Measurements from ENCODE around the gene TBCE. TPM values are rescaled to one million over a fixed set of nuclear protein-coding genes. Genes with fewer than 3 reads are reported as not detected.

Gene TBCE
- total RNA-seq, 1 donor from 2014 or later, result 41.3 TPM

DNA sequence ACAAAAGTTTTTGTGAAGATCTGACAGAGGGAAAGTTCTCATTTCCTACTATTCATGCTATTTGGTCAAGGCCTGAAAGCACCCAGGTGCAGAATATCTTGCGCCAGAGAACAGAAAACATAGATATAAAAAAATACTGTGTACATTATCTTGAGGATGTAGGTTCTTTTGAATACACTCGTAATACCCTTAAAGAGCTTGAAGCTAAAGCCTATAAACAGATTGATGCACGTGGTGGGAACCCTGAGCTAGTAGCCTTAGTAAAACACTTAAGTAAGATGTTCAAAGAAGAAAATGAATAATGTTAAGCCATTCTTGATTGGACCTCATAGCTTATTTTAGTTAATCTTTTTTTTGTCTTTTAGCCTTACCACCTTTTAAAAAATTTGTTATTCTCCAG is 24.8 kb upstream of the TBCE start:
- Histone ChIP-seq H3F3A (ENCODE audit: low read depth) (peaks cover 30% of the 10 kb centered on the region), H3K4me3 (no peak overlapping the region), H2AFZ (replicated peaks) (no peak overlapping the region), H3K79me2 (ENCODE audit: low read depth) (peaks cover 15% of the 10 kb centered on the region), H3K9ac (no peak overlapping the region), H3K27me3 (no peaks in the 10 kb centered on the region), H3K36me3 (peaks cover 8% of the 10 kb centered on the region), H3K4me2 (peak overlapping the region; percentile 22), H3K9me3 (ENCODE audit: low read depth) (no peaks in the 10 kb centered on the region), H3K27ac (peak overlapping the region; percentile 64), H3K4me1 (peaks cover 14% of the 10 kb centered on the region), H4K20me1 (ENCODE audit: low read depth) (no peaks in the 10 kb centered on the region)
- H3K4me1 Mint-ChIP-seq, result no peaks in the 10 kb centered on the region
- no peaks in the 10 kb centered on the region for H3K9me3 Mint-ChIP-seq
- H3K4me3 Mint-ChIP-seq, result no peak overlapping the region
- no peak for TF ChIP-seq EZH2 (IDR thresholded peaks at IDR 0.05)
- TF ChIP-seq, protein P1, sequence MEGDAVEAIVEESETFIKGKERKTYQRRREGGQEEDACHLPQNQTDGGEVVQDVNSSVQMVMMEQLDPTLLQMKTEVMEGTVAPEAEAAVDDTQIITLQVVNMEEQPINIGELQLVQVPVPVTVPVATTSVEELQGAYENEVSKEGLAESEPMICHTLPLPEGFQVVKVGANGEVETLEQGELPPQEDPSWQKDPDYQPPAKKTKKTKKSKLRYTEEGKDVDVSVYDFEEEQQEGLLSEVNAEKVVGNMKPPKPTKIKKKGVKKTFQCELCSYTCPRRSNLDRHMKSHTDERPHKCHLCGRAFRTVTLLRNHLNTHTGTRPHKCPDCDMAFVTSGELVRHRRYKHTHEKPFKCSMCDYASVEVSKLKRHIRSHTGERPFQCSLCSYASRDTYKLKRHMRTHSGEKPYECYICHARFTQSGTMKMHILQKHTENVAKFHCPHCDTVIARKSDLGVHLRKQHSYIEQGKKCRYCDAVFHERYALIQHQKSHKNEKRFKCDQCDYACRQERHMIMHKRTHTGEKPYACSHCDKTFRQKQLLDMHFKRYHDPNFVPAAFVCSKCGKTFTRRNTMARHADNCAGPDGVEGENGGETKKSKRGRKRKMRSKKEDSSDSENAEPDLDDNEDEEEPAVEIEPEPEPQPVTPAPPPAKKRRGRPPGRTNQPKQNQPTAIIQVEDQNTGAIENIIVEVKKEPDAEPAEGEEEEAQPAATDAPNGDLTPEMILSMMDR (IDR thresholded peaks at IDR 0.05), result no peak
- no peak for TF ChIP-seq EZH2phosphoT487 (IDR thresholded peaks at IDR 0.05)
- H3K27ac Mint-ChIP-seq, result no peak overlapping the region
- no peaks in the 10 kb centered on the region for H3K27me3 Mint-ChIP-seq (ENCODE audit: insufficient read depth, low read depth)
- DNase-seq (ENCODE audit: low spot score), result no peak
- H3K36me3 Mint-ChIP-seq, result peaks cover 30% of the 10 kb centered on the region

DNA sequence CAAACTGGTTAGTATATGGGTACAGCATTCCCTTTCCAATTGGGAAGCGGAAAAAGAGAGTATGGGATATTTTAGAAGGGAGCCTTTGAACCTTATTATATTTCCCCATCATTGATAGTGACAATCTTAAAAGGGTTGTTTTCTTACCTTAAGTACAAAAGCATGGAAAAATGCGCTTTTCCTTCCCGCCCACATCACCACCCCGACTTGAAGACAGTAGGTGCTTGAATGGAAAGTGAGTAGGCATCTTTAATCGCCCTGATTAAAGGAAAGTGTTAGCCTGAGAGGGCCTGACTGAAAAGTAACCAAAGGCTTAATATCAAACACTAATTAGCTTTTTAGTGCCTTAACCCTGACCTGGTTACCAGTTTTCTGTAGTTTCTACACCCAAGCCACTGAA is 23.5 kb upstream of the TBCE start:
- H3K4me3 Mint-ChIP-seq, result no peak overlapping the region
- H3K27ac Mint-ChIP-seq, result no peak overlapping the region
- H3K4me1 Mint-ChIP-seq, result no peaks in the 10 kb centered on the region
- Histone ChIP-seq H3K27me3 (no peaks in the 10 kb centered on the region), H2AFZ (replicated peaks) (no peak overlapping the region), H3K27ac (no peak overlapping the region), H3K9ac (no peak overlapping the region), H3K9me3 (ENCODE audit: low read depth) (no peaks in the 10 kb centered on the region), H3K4me1 (peaks cover 14% of the 10 kb centered on the region), H3K36me3 (peaks cover 8% of the 10 kb centered on the region), H3K4me2 (no peak overlapping the region), H3K4me3 (no peak overlapping the region), H3K79me2 (ENCODE audit: low read depth) (peaks cover 5% of the 10 kb centered on the region), H3F3A (ENCODE audit: low read depth) (peaks cover 30% of the 10 kb centered on the region), H4K20me1 (ENCODE audit: low read depth) (no peaks in the 10 kb centered on the region)
- no peaks in the 10 kb centered on the region for H3K27me3 Mint-ChIP-seq (ENCODE audit: insufficient read depth, low read depth)
- peaks cover 27% of the 10 kb centered on the region for H3K36me3 Mint-ChIP-seq
- TF ChIP-seq, protein P1 (IDR thresholded peaks at IDR 0.05), result no peak
- no peak for TF ChIP-seq EZH2 (IDR thresholded peaks at IDR 0.05)
- TF ChIP-seq EZH2phosphoT487 (IDR thresholded peaks at IDR 0.05), result no peak
- DNase-seq (ENCODE audit: low spot score), result no peak
- H3K9me3 Mint-ChIP-seq, result no peaks in the 10 kb centered on the region

DNA sequence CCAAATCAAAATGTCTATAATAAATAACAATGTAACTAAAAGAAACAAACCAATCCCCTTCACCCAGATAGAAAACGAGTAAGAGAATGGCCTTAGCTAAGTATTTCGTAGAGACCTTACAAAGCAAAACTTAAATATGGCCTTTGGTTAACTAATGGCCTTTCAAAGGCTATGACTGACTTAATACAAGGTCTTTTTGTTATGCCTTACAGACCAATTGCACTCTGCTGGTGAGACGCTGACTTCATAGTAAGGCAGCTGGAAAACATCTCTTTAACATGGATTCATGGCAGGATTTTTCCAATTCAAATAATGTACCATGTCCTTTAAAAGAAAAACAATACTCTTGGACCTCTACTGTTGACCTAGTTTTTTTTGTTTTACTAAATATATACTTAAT is 15.8 kb upstream of the TBCE start:
- Mint-ChIP-seq H3K36me3 (peaks cover 2% of the 10 kb centered on the region), H3K4me1 (no peaks in the 10 kb centered on the region)

More for the DNA sequence above, 15.8 kb upstream of the TBCE start:
- Mint-ChIP-seq H3K27me3 (ENCODE audit: insufficient read depth, low read depth) (no peaks in the 10 kb centered on the region), H3K9me3 (no peaks in the 10 kb centered on the region), H3K4me3 (no peak overlapping the region), H3K27ac (no peak overlapping the region)
- Histone ChIP-seq H2AFZ (replicated peaks) (no peak overlapping the region), H3K4me1 (no peaks in the 10 kb centered on the region), H3K9ac (no peak overlapping the region), H3F3A (ENCODE audit: low read depth) (peaks cover 6% of the 10 kb centered on the region), H3K9me3 (ENCODE audit: low read depth) (no peaks in the 10 kb centered on the region), H3K27me3 (no peaks in the 10 kb centered on the region), H3K79me2 (ENCODE audit: low read depth) (no peaks in the 10 kb centered on the region), H3K4me3 (no peak overlapping the region), H4K20me1 (ENCODE audit: low read depth) (no peaks in the 10 kb centered on the region), H3K27ac (no peak overlapping the region), H3K36me3 (no peaks in the 10 kb centered on the region), H3K4me2 (no peak overlapping the region)
- no peak for DNase-seq (ENCODE audit: low spot score)
- TF ChIP-seq, protein P1 (IDR thresholded peaks at IDR 0.05), result no peak
- TF ChIP-seq EZH2 (IDR thresholded peaks at IDR 0.05) (no peak), EZH2phosphoT487 (IDR thresholded peaks at IDR 0.05) (no peak)

Data from neural progenitor cell (in vitro differentiated cells).